T-helper 1 cell treated with Interleukin-12 subunit alpha and Interleukin-12 subunit beta and Interleukin-4 antibody, amounts not matched to agents 30 ng/mL and 1 ng/mL, for 36 hours (primary cell): ENCODE results near the gene ZNF343. TPM values are rescaled to one million over a fixed set of nuclear protein-coding genes. Genes with fewer than 3 reads are reported as not detected.

ENCODE experiments used
- intact Hi-C: fragments of 100-400 bp; cut with micrococcal nuclease; formaldehyde crosslinking; loops from one replicate; pipeline ENCODE4 v1.15.1; 2024
- total RNA-seq: library from RNA; stranded (reverse); gene quantifications from 2 replicates; pipeline ENCODE4 v1.2.3, GENCODE V29; 2022

ZNF343 gene
- total RNA-seq, 1 donor from 2014 or later, result 11.7 TPM

- intact Hi-C loops, result loop anchor here (1.0 to 10.0 kb wide), 2 partner anchors 18 to 487 kb away; partner anchors contain the start of gene SNRPB
Measured at GRCh38 chr20:2451939-2452732, 56.6 kb downstream of the ZNF343 start.

- intact Hi-C loops, result loop anchor here (10.0 kb wide), 1 partner anchor 487 kb away; no protein-coding TSS in a partner anchor
Measured at GRCh38 chr20:2451422-2451821, 57.3 kb downstream of the ZNF343 start.

GRCh38 chr20:2449386-2449785, 59.3 kb downstream of the ZNF343 start:
- intact Hi-C loops, result no loop called here

GRCh38 chr20:2446845-2447244, 61.9 kb downstream of the ZNF343 start:
- intact Hi-C loops, result no loop called here

Other genes starting within 250 kb of the ZNF343 start
- gene TGM3, start 212.9 kb downstream of the ZNF343 start, total RNA-seq, result not detected in 2 replicates
- gene TGM6, start 128.0 kb downstream of the ZNF343 start, total RNA-seq, result not detected in 2 replicates
- 325 and 338 TPM in 2 replicates for gene SNRPB, start 38.1 kb downstream of the ZNF343 start, total RNA-seq
- gene TMC2, start 27.7 kb upstream of the ZNF343 start, total RNA-seq, result not detected in 2 replicates
- 381 and 386 TPM in 2 replicates for gene NOP56, start 143.7 kb upstream of the ZNF343 start, total RNA-seq
- 109 and 111 TPM in 2 replicates for gene IDH3B, start 155.3 kb upstream of the ZNF343 start, total RNA-seq
- 32.4 and 33.3 TPM in 2 replicates for gene EBF4, start 183.9 kb upstream of the ZNF343 start, total RNA-seq